Measurements from ENCODE around the gene CPNE7. TPM values are rescaled to one million over a fixed set of nuclear protein-coding genes. Genes with fewer than 3 reads are reported as not detected.

Gene CPNE7
- total and polyA plus RNA-seq, 4 donors: 0.30 to 0.56 (median 0.47) TPM; not detected in 1

- DNase-seq (ENCODE audit: low spot score): no peak
- H3K4me1 ChIP-seq (ENCODE audit: control insufficient read depth in 4 of 4, insufficient read depth in 4 of 4, low read length in 3 of 4): peaks cover 6 to 19% (median 15%) of the 10 kb centered on the region in 4 donors
- H3K36me3 ChIP-seq (ENCODE audit: control insufficient read depth in 4 of 4, insufficient read depth in 3 of 4, low read depth in 1 of 4, low read length in 3 of 4): no peaks in the 10 kb centered on the region
- H3K27ac ChIP-seq (ENCODE audit: low read depth in 1 of 2, low read length in 2 of 2): no peak overlapping the region
- TF ChIP-seq CTCF (IDR thresholded peaks at IDR 0.05; ENCODE audit: low read depth, low read length, missing input control): no peak
- TF ChIP-seq RAD21 (IDR thresholded peaks at IDR 0.05): no peak
- TF ChIP-seq, protein P1, sequence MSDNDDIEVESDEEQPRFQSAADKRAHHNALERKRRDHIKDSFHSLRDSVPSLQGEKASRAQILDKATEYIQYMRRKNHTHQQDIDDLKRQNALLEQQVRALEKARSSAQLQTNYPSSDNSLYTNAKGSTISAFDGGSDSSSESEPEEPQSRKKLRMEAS (IDR thresholded peaks at IDR 0.05): no peak
- no peak for TF ChIP-seq NR2F2 (IDR thresholded peaks at IDR 0.05)
- no peak for TF ChIP-seq ATF3 (IDR thresholded peaks at IDR 0.05)
- no peak for TF ChIP-seq REST (IDR thresholded peaks at IDR 0.05)
- no peak for TF ChIP-seq SP1 (IDR thresholded peaks at IDR 0.05)
- no peak for TF ChIP-seq FOXA2 (IDR thresholded peaks at IDR 0.05)
- no peak for TF ChIP-seq TAF1 (conservative IDR thresholded peaks at IDR 0.05)
- TF ChIP-seq EGR1 (IDR thresholded peaks at IDR 0.05; ENCODE audit: low read depth in 2 of 2): no peak
- no peaks in the 10 kb centered on the region for H3K9me3 ChIP-seq (ENCODE audit: control insufficient read depth in 4 of 4, low read length in 3 of 4)
- peaks cover 0 to 3% (median 0%) of the 10 kb centered on the region in 4 donors for H3K27me3 ChIP-seq (ENCODE audit: control insufficient read depth in 4 of 4, insufficient read depth in 4 of 4, low read length in 3 of 4)
- WGBS: 94% methylated on average over 18 of the region's 18 CpGs
- H3K4me3 ChIP-seq (ENCODE audit: low read depth in 1 of 3, low read length in 3 of 3): no peak overlapping the region
- no peak overlapping the region for H3K9ac ChIP-seq (ENCODE audit: low read depth in 1 of 2, low read length in 2 of 2)
Observed at GRCh38 chr16:89571636-89572035, 3.9 kb upstream of the CPNE7 start.

DNA sequence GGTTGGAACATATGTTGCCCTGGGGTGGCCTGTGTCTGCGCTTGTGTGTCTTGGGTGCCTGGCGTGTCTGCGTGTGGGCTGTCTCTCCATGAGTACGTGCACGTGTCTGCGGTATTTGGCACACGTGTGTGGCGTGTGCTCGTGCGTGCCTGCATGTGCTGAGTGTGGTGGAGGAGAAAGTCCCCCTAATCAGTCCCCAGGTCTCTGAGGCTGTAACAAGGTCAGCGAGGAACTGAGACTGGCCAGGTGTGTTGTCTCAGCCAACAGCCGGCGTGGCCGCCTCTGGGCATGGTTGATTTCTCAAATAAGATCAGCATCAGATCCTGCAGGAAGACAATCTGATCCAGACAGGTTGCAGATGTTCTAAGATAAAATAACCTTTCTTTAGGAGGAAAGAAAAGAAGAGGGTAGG lies 3.5 kb upstream of the CPNE7 start:
- Histone ChIP-seq H3K27ac (ENCODE audit: low read depth in 1 of 2, low read length in 2 of 2) (no peak overlapping the region), H3K27me3 (ENCODE audit: control insufficient read depth in 4 of 4, insufficient read depth in 4 of 4, low read length in 3 of 4) (peaks cover 0 to 3% (median 0%) of the 10 kb centered on the region in 4 donors), H3K9ac (ENCODE audit: low read depth in 1 of 2, low read length in 2 of 2) (no peak overlapping the region), H3K36me3 (ENCODE audit: control insufficient read depth in 4 of 4, insufficient read depth in 3 of 4, low read depth in 1 of 4, low read length in 3 of 4) (no peaks in the 10 kb centered on the region), H3K4me3 (ENCODE audit: low read depth in 1 of 3, low read length in 3 of 3) (no peak overlapping the region), H3K4me1 (ENCODE audit: control insufficient read depth in 4 of 4, insufficient read depth in 4 of 4, low read length in 3 of 4) (peaks cover 6 to 19% (median 15%) of the 10 kb centered on the region in 4 donors), H3K9me3 (ENCODE audit: control insufficient read depth in 4 of 4, low read length in 3 of 4) (no peaks in the 10 kb centered on the region)
- no peak for TF ChIP-seq ATF3 (IDR thresholded peaks at IDR 0.05)
- no peak for TF ChIP-seq GABPA (IDR thresholded peaks at IDR 0.05 in 1 of 2, conservative IDR thresholded peaks at IDR 0.05 in 1 of 2)
- DNase-seq (ENCODE audit: low spot score): no peak
- WGBS: 81% methylated on average over 14 of the region's 14 CpGs
